ENCODE results near the gene ATP6V1E1.

DNA sequence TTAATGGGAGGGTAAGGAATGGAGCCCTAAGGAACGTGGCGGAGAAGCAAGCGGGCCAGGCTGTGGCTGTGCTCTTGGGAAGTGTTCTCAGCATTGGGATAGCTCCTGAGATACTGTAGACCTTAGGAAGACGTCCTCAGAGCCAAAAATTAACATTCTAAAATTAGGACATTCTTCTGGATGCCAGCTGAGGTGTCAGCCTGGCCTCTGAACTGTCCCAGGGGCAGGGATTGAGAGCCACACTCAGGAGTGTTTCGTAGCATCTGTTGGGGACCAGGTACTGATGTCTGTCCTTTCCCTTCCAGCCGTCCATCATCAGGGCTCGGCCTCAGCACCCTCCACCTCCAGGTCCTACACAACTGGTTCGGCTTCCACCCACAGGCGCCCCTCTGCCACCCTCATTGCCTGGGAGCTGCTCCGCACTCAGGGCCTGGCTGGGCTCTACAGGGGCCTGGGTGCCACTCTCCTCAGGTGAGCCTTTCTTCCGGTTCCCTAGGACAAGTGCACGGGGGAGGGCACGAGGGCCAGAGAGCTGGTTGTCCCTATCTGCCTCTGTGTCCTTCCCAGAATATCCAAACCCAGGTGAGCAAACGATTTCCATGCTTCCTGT lies 41.6 kb downstream of the ATP6V1E1 start:
- TF ChIP-seq, protein P1, sequence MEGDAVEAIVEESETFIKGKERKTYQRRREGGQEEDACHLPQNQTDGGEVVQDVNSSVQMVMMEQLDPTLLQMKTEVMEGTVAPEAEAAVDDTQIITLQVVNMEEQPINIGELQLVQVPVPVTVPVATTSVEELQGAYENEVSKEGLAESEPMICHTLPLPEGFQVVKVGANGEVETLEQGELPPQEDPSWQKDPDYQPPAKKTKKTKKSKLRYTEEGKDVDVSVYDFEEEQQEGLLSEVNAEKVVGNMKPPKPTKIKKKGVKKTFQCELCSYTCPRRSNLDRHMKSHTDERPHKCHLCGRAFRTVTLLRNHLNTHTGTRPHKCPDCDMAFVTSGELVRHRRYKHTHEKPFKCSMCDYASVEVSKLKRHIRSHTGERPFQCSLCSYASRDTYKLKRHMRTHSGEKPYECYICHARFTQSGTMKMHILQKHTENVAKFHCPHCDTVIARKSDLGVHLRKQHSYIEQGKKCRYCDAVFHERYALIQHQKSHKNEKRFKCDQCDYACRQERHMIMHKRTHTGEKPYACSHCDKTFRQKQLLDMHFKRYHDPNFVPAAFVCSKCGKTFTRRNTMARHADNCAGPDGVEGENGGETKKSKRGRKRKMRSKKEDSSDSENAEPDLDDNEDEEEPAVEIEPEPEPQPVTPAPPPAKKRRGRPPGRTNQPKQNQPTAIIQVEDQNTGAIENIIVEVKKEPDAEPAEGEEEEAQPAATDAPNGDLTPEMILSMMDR (IDR thresholded peaks at IDR 0.05; ENCODE audit: low read depth, low read length), result no peak
- TF ChIP-seq POLR2A (IDR thresholded peaks at IDR 0.05; ENCODE audit: extremely low read depth, insufficient read length) (no peak), MYC (IDR thresholded peaks at IDR 0.05; ENCODE audit: low read depth, low read length) (no peak)
- TF ChIP-seq, protein P2, sequence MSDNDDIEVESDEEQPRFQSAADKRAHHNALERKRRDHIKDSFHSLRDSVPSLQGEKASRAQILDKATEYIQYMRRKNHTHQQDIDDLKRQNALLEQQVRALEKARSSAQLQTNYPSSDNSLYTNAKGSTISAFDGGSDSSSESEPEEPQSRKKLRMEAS (IDR thresholded peaks at IDR 0.05; ENCODE audit: low read depth, low read length), result no peak
